OCI-LY1 (cell line): ENCODE measurements around the gene OR6B1.

Source experiments
- EZH2 ChIP-seq: fragments of 200-600 bp; sonication (generic), shearing (Covaris generic); IDR thresholded peaks from 2 replicates; pipeline ENCODE4 v1.8.0; 2017; ENCODE audit warnings: borderline replicate concordance, mixed run types, mild to moderate bottlenecking, antibody characterized with exemption, low read length, moderate library complexity, mixed read lengths
- TF ChIP-seq, protein P1 (sequence below): fragments of 200-600 bp; sonication (generic), shearing (Covaris generic); IDR thresholded peaks from 2 replicates; pipeline ENCODE4 v1.5.1; 2017; ENCODE audit warnings: mild to moderate bottlenecking, antibody characterized with exemption, low read length, moderate library complexity, mixed read lengths

DNA sequence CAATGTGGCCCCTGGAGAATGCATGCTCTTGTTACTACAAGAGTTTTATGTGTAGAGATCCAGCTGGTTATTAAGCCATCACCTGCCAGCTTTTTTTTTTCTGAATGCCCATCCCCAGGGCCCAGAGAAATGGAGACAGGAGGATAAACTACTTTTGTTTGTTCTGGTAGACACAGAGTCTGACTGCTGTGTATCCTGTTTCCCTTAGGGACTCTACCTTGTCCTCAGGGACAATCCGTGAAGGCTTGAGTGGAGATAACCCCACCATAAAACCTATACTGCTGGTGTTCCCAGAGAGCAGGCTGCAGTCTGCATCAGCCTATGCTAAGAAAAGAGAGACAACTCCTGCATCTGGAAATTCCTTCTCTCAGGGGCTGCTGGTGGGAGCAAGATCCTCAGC is 48.5 kb downstream of the OR6B1 start, which contains the start of gene OR2A5:
- TF ChIP-seq, protein P1, sequence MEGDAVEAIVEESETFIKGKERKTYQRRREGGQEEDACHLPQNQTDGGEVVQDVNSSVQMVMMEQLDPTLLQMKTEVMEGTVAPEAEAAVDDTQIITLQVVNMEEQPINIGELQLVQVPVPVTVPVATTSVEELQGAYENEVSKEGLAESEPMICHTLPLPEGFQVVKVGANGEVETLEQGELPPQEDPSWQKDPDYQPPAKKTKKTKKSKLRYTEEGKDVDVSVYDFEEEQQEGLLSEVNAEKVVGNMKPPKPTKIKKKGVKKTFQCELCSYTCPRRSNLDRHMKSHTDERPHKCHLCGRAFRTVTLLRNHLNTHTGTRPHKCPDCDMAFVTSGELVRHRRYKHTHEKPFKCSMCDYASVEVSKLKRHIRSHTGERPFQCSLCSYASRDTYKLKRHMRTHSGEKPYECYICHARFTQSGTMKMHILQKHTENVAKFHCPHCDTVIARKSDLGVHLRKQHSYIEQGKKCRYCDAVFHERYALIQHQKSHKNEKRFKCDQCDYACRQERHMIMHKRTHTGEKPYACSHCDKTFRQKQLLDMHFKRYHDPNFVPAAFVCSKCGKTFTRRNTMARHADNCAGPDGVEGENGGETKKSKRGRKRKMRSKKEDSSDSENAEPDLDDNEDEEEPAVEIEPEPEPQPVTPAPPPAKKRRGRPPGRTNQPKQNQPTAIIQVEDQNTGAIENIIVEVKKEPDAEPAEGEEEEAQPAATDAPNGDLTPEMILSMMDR: no peak
- no peak for TF ChIP-seq EZH2
